Heart left ventricle (tissue), 13 donors: Measurements from ENCODE around the gene HTRA3.
A peak's percentile ranks its signal among the peaks of the same experiment; 100 is the strongest.

ENCODE experiments used
- CTCF ChIP-seq, 12 donors: fragments of 200-600 bp; sonication (generic) in 4 of 12; IDR thresholded peaks; one replicate each; pipeline versions ENCODE4 v1.5.0 to v1.8.0; 2018 to 2022; ENCODE audit warnings: antibody characterized with exemption in 12 of 12, mild to moderate bottlenecking in 5 of 12
- POLR2A ChIP-seq, 2 donors: fragments of 450-650 bp; IDR thresholded peaks; one replicate each; pipeline ENCODE4 v1.6.1; 2017; ENCODE audit warnings: antibody characterized with exemption in 2 of 2, mild to moderate bottlenecking in 2 of 2, moderate library complexity in 2 of 2
- donor health status: ischemic (EF 13 %, LVEDD 7.1; RV severe dilation, severe dysfunction).
- donor health status: DM: no; HTN: yes; CAD: no.
- donor health status: DM: no; HTN: no; CAD: no.
- donor health status: ischemic (EF 25% LVEDD 6.9; RV normal size, moderate dysfunction).
- donor health status: ischemic (EF 25% LVEDD 5.7; RV mildly dilated, moderate dysfunction).
- donor health status: ischemic (EF 35%, LVEDD 5.7; RV mildly dilated, moderate dysfunction).
- donor health status: nonischemic (EF 11% LVEDD 7.7; RV severe dilation, severe dysfunction).
- donor health status: DM: yes; HTN: yes; CAD: no.
- donor health status: PGD.
- donor health status: ischemic (EF 29% LVEDD 5.4; RV normal size, mild dysfunction).
- donor health status: nonischemic (EF 23%, LVEDD 6.1; RV moderate dilation, normal function).

- TF ChIP-seq CTCF (IDR thresholded peaks at IDR 0.05): peak; percentile 58 to 88 (median 78)
- TF ChIP-seq POLR2A (IDR thresholded peaks at IDR 0.05): no peak
Observed at GRCh38 chr4:8267077-8267476, 2.5 kb upstream of the HTRA3 start.
